GM23338 (cell line): ENCODE data around the gene GPC5. TPM values are rescaled to one million over a fixed set of nuclear protein-coding genes. Genes with fewer than 3 reads are reported as not detected.

Source experiments
- ATAC-seq: fragments of 200-7000 bp; cut with Tn5 transposase; 3 replicates; pipeline ENCODE4 v1.9.1; 2020
- DNase-seq: peaks from one replicate; pipeline ENCODE4 v3.0.0-alpha.2; 2015; ENCODE audit warnings: low spot score
- H2AFZ ChIP-seq: fragments of 200-600 bp; sonication (generic); 2 replicates; pipeline ENCODE4 v1.8.0; 2016; ENCODE audit warnings: antibody characterized with exemption, mild to moderate bottlenecking, moderate library complexity
- H3F3A ChIP-seq: fragments of 200-600 bp; sonication (generic); replicated peaks from 2 replicates; pipeline ENCODE4 v1.8.0; 2017; ENCODE audit warnings: antibody characterized with exemption, mixed run types, low read depth
- H3K27ac ChIP-seq: fragments of 200-600 bp; sonication (generic); 2 replicates; pipeline ENCODE4 v1.6.1; 2016; ENCODE audit warnings: low read depth
- H3K27me3 ChIP-seq: fragments of 200-600 bp; sonication (generic); 2 replicates; pipeline ENCODE4 v1.8.0; 2016; ENCODE audit warnings: mild to moderate bottlenecking, mixed run types, moderate library complexity; ENCODE audit not compliant: insufficient read depth
- H3K36me3 ChIP-seq: fragments of 200-600 bp; sonication (generic); 2 replicates; pipeline ENCODE4 v1.8.0; 2016; ENCODE audit warnings: mild to moderate bottlenecking; ENCODE audit not compliant: insufficient read depth
- H3K4me1 ChIP-seq: fragments of 200-600 bp; sonication (generic); 2 replicates; pipeline ENCODE4 v1.8.0; 2016; ENCODE audit warnings: mild to moderate bottlenecking, moderate library complexity; ENCODE audit not compliant: insufficient read depth
- H3K4me2 ChIP-seq: fragments of 200-600 bp; sonication (generic); 2 replicates; pipeline ENCODE4 v1.7.1; 2017; ENCODE audit warnings: mixed run types
- H3K4me3 ChIP-seq: fragments of 200-600 bp; sonication (generic); 2 replicates; pipeline ENCODE4 v1.6.1; 2016; ENCODE audit warnings: mixed run types
- H3K79me2 ChIP-seq: fragments of 200-600 bp; sonication (generic); replicated peaks from 2 replicates; pipeline ENCODE4 v1.8.0; 2017; ENCODE audit warnings: mild to moderate bottlenecking; ENCODE audit not compliant: insufficient read depth
- H3K9me2 ChIP-seq: fragments of 200-600 bp; sonication (generic); 2 replicates; pipeline ENCODE4 v1.8.0; 2017; ENCODE audit not compliant: insufficient read depth
- H4K20me1 ChIP-seq: fragments of 200-600 bp; sonication (generic); replicated peaks from 2 replicates; pipeline ENCODE4 v1.8.0; 2017; ENCODE audit warnings: mild to moderate bottlenecking; ENCODE audit not compliant: insufficient read depth
- H3K27ac Mint-ChIP-seq: 2 replicates; pipeline ENCODE4 v1.8.0; 2020; ENCODE audit warnings: inconsistent platforms, mild to moderate bottlenecking, moderate library complexity, mixed read lengths
- H3K27me3 Mint-ChIP-seq: 3 replicates; pipeline ENCODE4 v1.8.0; 2022; ENCODE audit warnings: low read depth, mild to moderate bottlenecking, moderate library complexity, mixed read lengths, inconsistent platforms; ENCODE audit not compliant: insufficient read depth, poor library complexity
- H3K36me3 Mint-ChIP-seq: 3 replicates; pipeline ENCODE4 v1.8.0; 2021; ENCODE audit warnings: low read depth, mild to moderate bottlenecking, inconsistent platforms, moderate library complexity, mixed read lengths
- H3K4me1 Mint-ChIP-seq: 3 replicates; pipeline ENCODE4 v1.8.0; 2020; ENCODE audit warnings: mild to moderate bottlenecking, inconsistent platforms, mixed read lengths
- H3K4me3 Mint-ChIP-seq: 3 replicates; pipeline ENCODE4 v1.8.0; 2021; ENCODE audit warnings: moderate library complexity, mild to moderate bottlenecking, inconsistent platforms, mixed read lengths
- H3K9me3 Mint-ChIP-seq: 3 replicates; pipeline ENCODE4 v1.8.0; 2020; ENCODE audit warnings: moderate library complexity, mild to moderate bottlenecking, inconsistent platforms, mixed read lengths
- CREB1 ChIP-seq: fragments of 250-450 bp; sonication (Bioruptor Pico); IDR thresholded peaks from 2 replicates; pipeline ENCODE4 v1.5.0; 2020; ENCODE audit warnings: low read depth, mild to moderate bottlenecking, moderate library complexity
- CTCF ChIP-seq, 2 experiments: fragments of 200-600 bp in 1 of 2; sonication (generic) in 1 of 2; conservative IDR thresholded peaks; 2 replicates each; pipeline versions ENCODE4 v1.5.1 to v1.6.1; 2016 to 2017; ENCODE audit warnings: antibody characterized with exemption in 2 of 2, low read depth in 2 of 2, mild to moderate bottlenecking in 2 of 2, moderate library complexity in 1 of 2
- ETS1 ChIP-seq: IDR thresholded peaks from 2 replicates; pipeline ENCODE4 v1.6.1; 2016; ENCODE audit warnings: antibody characterized with exemption
- EZH2 ChIP-seq: fragments of 200-600 bp; sonication (generic); IDR thresholded peaks from one replicate; pipeline ENCODE4 v1.8.0; 2017; ENCODE audit warnings: antibody characterized with exemption, mild to moderate bottlenecking, low read depth; ENCODE audit not compliant: unreplicated experiment
- EZH2phosphoT487 ChIP-seq: fragments of 200-600 bp; sonication (generic); IDR thresholded peaks from one replicate; pipeline ENCODE4 v1.8.1; 2018; ENCODE audit warnings: antibody characterized with exemption; ENCODE audit not compliant: unreplicated experiment
- JUNB ChIP-seq: IDR thresholded peaks from one replicate; pipeline ENCODE4 v1.6.1; 2016; ENCODE audit warnings: antibody characterized with exemption; ENCODE audit not compliant: unreplicated experiment
- NANOG ChIP-seq: IDR thresholded peaks from 2 replicates; pipeline ENCODE4 v1.6.1; 2016; ENCODE audit warnings: antibody characterized with exemption, borderline replicate concordance
- POLR2AphosphoS5 ChIP-seq: IDR thresholded peaks from 2 replicates; pipeline ENCODE4 v1.6.1; 2016; ENCODE audit warnings: antibody characterized with exemption, low read depth
- REST ChIP-seq: IDR thresholded peaks from one replicate; pipeline ENCODE4 v1.6.1; 2018; ENCODE audit warnings: antibody characterized with exemption; ENCODE audit not compliant: unreplicated experiment
- STAT1 ChIP-seq: IDR thresholded peaks from one replicate; pipeline ENCODE4 v1.6.1; 2016; ENCODE audit warnings: antibody characterized with exemption; ENCODE audit not compliant: unreplicated experiment
- ZNF114 ChIP-seq: fragments of 250-450 bp; sonication (Bioruptor Pico); IDR thresholded peaks from 2 replicates; pipeline ENCODE4 v1.5.0; 2020; ENCODE audit warnings: mild to moderate bottlenecking, moderate library complexity
- ZNF331 ChIP-seq: fragments of 250-450 bp; sonication (Bioruptor Pico); IDR thresholded peaks from 2 replicates; pipeline ENCODE4 v1.5.0; 2020; ENCODE audit warnings: low read depth, mild to moderate bottlenecking, moderate library complexity
- polyA plus RNA-seq: library from polyadenylated mRNA; unstranded; fragments of >200 nt; fragmentation: Nextera tagmentation; extraction: Ambion mirVana; gene quantifications from 2 replicates; pipeline ENCODE4 v1.2.1, GENCODE V29; 2016
- total RNA-seq: library from RNA; depleted of rRNA; stranded (reverse); fragments of >200 nt; shearing (Covaris generic); gene quantifications from 2 replicates; pipeline ENCODE4 v1.2.3, GENCODE V29; 2014

GPC5 gene
- total and polyA plus RNA-seq, 2 experiments from 2014 or later = 0.95 to 1.1 TPM

GRCh38 chr13:92307752-92308151 lies 909.3 kb downstream of the GPC5 start (continued):
- TF ChIP-seq EZH2 (no peak), ZNF331 (no peak), EZH2phosphoT487 (no peak), ZNF114 (CRISPR knock-in tag) (no peak)

GRCh38 chr13:92312823-92313222 lies 914.4 kb downstream of the GPC5 start:
- no peak for ATAC-seq
- H3F3A ChIP-seq = no peaks in the 10 kb centered on the region
- no peak overlapping the region for H2AFZ ChIP-seq
- H4K20me1 ChIP-seq = no peaks in the 10 kb centered on the region
- no peak overlapping the region for H3K4me3 Mint-ChIP-seq
- no peak overlapping the region for H3K4me2 ChIP-seq
- no peak overlapping the region for H3K4me3 ChIP-seq
- H3K9me3 Mint-ChIP-seq = no peaks in the 10 kb centered on the region
- no peak overlapping the region for H3K27ac ChIP-seq
- H3K27ac Mint-ChIP-seq = no peak overlapping the region
- H3K79me2 ChIP-seq = no peaks in the 10 kb centered on the region
- TF ChIP-seq STAT1 (no peak), EZH2phosphoT487 (no peak), REST (no peak), ZNF331 (no peak), CTCF (conservative IDR thresholded peaks at IDR 0.05; ENCODE audit: low read depth in 2 of 2) (no peak), CREB1 (CRISPR knock-in tag) (no peak), POLR2AphosphoS5 (no peak), EZH2 (no peak), ETS1 (no peak), NANOG (no peak), ZNF114 (CRISPR knock-in tag) (no peak), JUNB (no peak)
- H3K36me3 ChIP-seq = no peaks in the 10 kb centered on the region
- H3K9me2 ChIP-seq = no peaks in the 10 kb centered on the region
- H3K4me1 ChIP-seq = no peaks in the 10 kb centered on the region
- H3K36me3 Mint-ChIP-seq = no peaks in the 10 kb centered on the region
- H3K27me3 Mint-ChIP-seq = no peaks in the 10 kb centered on the region
- H3K4me1 Mint-ChIP-seq = no peaks in the 10 kb centered on the region
- no peak for DNase-seq
- H3K27me3 ChIP-seq = no peaks in the 10 kb centered on the region
